ENCODE data around the gene MRGPRX4.

Gene MRGPRX4

DNA sequence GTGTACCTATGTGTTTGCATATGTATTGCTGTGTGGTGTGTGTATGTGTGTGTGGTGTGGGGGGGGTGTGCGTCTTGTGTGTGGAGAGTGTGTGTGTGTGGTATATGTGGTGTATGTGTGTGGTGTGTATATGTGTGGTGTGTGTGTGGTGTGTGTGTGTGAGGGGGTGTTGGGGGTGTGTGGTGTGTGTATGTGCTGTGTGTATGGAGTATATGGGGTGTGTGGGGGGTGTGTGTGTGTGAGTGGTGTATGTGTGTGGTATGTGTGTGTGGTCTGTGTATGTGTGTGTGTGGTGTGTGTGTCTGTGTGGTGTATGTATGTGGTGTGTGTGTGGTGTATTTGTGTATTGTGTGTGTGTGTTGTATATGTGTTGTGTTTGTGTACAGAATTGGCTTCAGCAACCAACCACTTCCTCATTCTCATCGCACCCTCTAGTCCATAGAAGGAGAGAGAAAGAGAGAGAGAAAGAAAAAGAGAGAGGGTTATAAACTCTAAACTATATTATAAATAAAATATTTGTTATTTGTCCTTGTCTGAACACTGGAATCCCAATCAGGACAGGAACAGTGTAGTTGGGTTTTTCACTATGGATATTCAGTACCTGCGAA lies 50.3 kb downstream of the MRGPRX4 start:
- Histone ChIP-seq H3K79me2 (ENCODE audit: insufficient read depth, low read length) (no peaks in the 10 kb centered on the region), H3K4me3 (ENCODE audit: insufficient read depth, low read length, poor library complexity, severe bottlenecking) (no peak overlapping the region), H2AFZ (ENCODE audit: low read depth, low read length, severe bottlenecking) (no peak overlapping the region), H3K36me3 (ENCODE audit: low read length) (no peaks in the 10 kb centered on the region), H3K9me2 (replicated peaks; ENCODE audit: insufficient read depth, low read length) (no peaks in the 10 kb centered on the region), H4K20me1 (ENCODE audit: low read depth, low read length) (no peaks in the 10 kb centered on the region), H3K9ac (ENCODE audit: low read length) (no peak overlapping the region), H3K4me2 (ENCODE audit: low read depth, low read length, poor library complexity, severe bottlenecking) (no peak overlapping the region), H3K9me3 (ENCODE audit: insufficient read depth, low read length) (peaks cover 11% of the 10 kb centered on the region; the same call in 1 of the 2 replicates), H3K27me3 (ENCODE audit: low read length) (no peaks in the 10 kb centered on the region), H3F3A (ENCODE audit: insufficient read depth) (0 out of 2 replicates have a peak, but pooled peaks cover 11% of the 10 kb centered on the region), H3K27ac (ENCODE audit: low read depth, low read length) (no peak overlapping the region)
- TF ChIP-seq, protein P1, sequence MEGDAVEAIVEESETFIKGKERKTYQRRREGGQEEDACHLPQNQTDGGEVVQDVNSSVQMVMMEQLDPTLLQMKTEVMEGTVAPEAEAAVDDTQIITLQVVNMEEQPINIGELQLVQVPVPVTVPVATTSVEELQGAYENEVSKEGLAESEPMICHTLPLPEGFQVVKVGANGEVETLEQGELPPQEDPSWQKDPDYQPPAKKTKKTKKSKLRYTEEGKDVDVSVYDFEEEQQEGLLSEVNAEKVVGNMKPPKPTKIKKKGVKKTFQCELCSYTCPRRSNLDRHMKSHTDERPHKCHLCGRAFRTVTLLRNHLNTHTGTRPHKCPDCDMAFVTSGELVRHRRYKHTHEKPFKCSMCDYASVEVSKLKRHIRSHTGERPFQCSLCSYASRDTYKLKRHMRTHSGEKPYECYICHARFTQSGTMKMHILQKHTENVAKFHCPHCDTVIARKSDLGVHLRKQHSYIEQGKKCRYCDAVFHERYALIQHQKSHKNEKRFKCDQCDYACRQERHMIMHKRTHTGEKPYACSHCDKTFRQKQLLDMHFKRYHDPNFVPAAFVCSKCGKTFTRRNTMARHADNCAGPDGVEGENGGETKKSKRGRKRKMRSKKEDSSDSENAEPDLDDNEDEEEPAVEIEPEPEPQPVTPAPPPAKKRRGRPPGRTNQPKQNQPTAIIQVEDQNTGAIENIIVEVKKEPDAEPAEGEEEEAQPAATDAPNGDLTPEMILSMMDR (IDR thresholded peaks at IDR 0.05; ENCODE audit: insufficient read depth, low read length, poor library complexity, severe bottlenecking) = no peak
- no peak for TF ChIP-seq EZH2phosphoT487 (conservative IDR thresholded peaks at IDR 0.05; ENCODE audit: low read length)
